GM19452 (cell line): ENCODE data around the gene KRTAP12-3.
"Not testable (repeated sequence)": the region's sequence is repeated elsewhere in the genome, so short reads cannot be mapped to it uniquely, and the experiment has no call there.

Experiments
- ATAC-seq: cut with Tn5 transposase; IDR thresholded peaks from one replicate; pipeline ENCODE4 v1.9.1; 2021; ENCODE audit not compliant: unreplicated experiment

KRTAP12-3 gene

GRCh38 chr21:44657635-44658540, at the start of gene KRTAP12-3:
Gene KRTAP12-3, plus strand, starts transcription at chr21:44657932. Its CDS starts 48 bp downstream, at chr21:44657980.
- ATAC-seq = no peak

GRCh38 chr21:44609193-44609592, 48.5 kb upstream of the KRTAP12-3 start:
- no peak for ATAC-seq

- not testable (repeated sequence) for ATAC-seq
Measured at GRCh38 chr21:44610157-44610843, 47.4 kb upstream of the KRTAP12-3 start.

GRCh38 chr21:44611551-44611950, 46.2 kb upstream of the KRTAP12-3 start:
- ATAC-seq = no peak

- no peak for ATAC-seq
Measured at GRCh38 chr21:44612029-44612486, 45.7 kb upstream of the KRTAP12-3 start, which contains the start of gene KRTAP10-8. Gene KRTAP10-8, plus strand, starts transcription at chr21:44612079. Its CDS starts 22 bp downstream, at chr21:44612101.

GRCh38 chr21:44612669-44613229, 45.0 kb upstream of the KRTAP12-3 start:
- no peak for ATAC-seq

- ATAC-seq = no peak
Measured at GRCh38 chr21:44613386-44614155, 44.2 kb upstream of the KRTAP12-3 start.

- no peak for ATAC-seq
Measured at GRCh38 chr21:44614161-44614631, 43.5 kb upstream of the KRTAP12-3 start.

- ATAC-seq = no peak
Measured at GRCh38 chr21:44614961-44615391, 42.8 kb upstream of the KRTAP12-3 start.

- no peak for ATAC-seq
Measured at GRCh38 chr21:44615466-44615865, 42.3 kb upstream of the KRTAP12-3 start.

GRCh38 chr21:44615911-44616590, 41.7 kb upstream of the KRTAP12-3 start:
- ATAC-seq = no peak

GRCh38 chr21:44616591-44616926, 41.2 kb upstream of the KRTAP12-3 start:
- ATAC-seq = no peak

- ATAC-seq = no peak
Measured at GRCh38 chr21:44617071-44617501, 40.6 kb upstream of the KRTAP12-3 start.

- ATAC-seq = no peak
Measured at GRCh38 chr21:44618504-44618903, 39.2 kb upstream of the KRTAP12-3 start.

GRCh38 chr21:44618909-44619308, 38.8 kb upstream of the KRTAP12-3 start:
- no peak for ATAC-seq

- no peak for ATAC-seq
Measured at GRCh38 chr21:44619886-44620285, 37.8 kb upstream of the KRTAP12-3 start.

- no peak for ATAC-seq
Measured at GRCh38 chr21:44623575-44623974, 34.2 kb upstream of the KRTAP12-3 start.

- ATAC-seq = no peak
Measured at GRCh38 chr21:44625756-44626155, 32.0 kb upstream of the KRTAP12-3 start.

- no peak for ATAC-seq
Measured at GRCh38 chr21:44626262-44626661, 31.5 kb upstream of the KRTAP12-3 start.

GRCh38 chr21:44626673-44627143, 31.0 kb upstream of the KRTAP12-3 start, which contains the start of gene KRTAP10-9:
Gene KRTAP10-9, plus strand, starts transcription at chr21:44627093. Its CDS starts 79 bp downstream, at chr21:44627172.
- ATAC-seq = no peak
